Activated CD8-positive, alpha-beta T cell treated with anti-CD3 and anti-CD28 coated beads for 36 hours (primary cell): ENCODE data around the gene NAGLU. TPM values are rescaled to one million over a fixed set of nuclear protein-coding genes. Genes with fewer than 3 reads are reported as not detected.

Experiments used
- ATAC-seq: fragments of 200-7000 bp; cut with Tn5 transposase; one replicate; pipeline ENCODE4 v1.10.0; 2021; ENCODE audit warnings: mild to moderate bottlenecking, moderate library complexity
- CTCF ChIA-PET: fragments of 350-600 bp; sonication (Branson Sonifier 250); formaldehyde crosslinking; loops from one replicate; lab custom pipeline; 2021; ENCODE audit warnings: antibody characterized with exemption; lab: Charles Lee
- POLR2A ChIA-PET: fragments of 350-600 bp; sonication (Branson Sonifier 250); formaldehyde crosslinking; loops from one replicate; lab custom pipeline; 2021; ENCODE audit warnings: antibody characterized with exemption; lab: Charles Lee
- DNase-seq: peaks from one replicate; pipeline ENCODE4 v3.0.0-alpha.2; 2020
- H3K27ac Mint-ChIP-seq: one replicate; pipeline ENCODE4 v1.8.0; 2021; ENCODE audit warnings: mild to moderate bottlenecking, mixed read lengths
- H3K27me3 Mint-ChIP-seq: one replicate; pipeline ENCODE4 v1.8.0; 2021; ENCODE audit warnings: mixed read lengths
- H3K36me3 Mint-ChIP-seq: one replicate; pipeline ENCODE4 v1.8.0; 2021; ENCODE audit warnings: low read depth, mixed read lengths
- H3K4me1 Mint-ChIP-seq: one replicate; pipeline ENCODE4 v1.8.0; 2021; ENCODE audit warnings: low read depth, mixed read lengths
- H3K4me3 Mint-ChIP-seq: one replicate; pipeline ENCODE4 v1.8.0; 2021; ENCODE audit warnings: mild to moderate bottlenecking, moderate library complexity, mixed read lengths
- H3K9me3 Mint-ChIP-seq: one replicate; pipeline ENCODE4 v1.8.0; 2021; ENCODE audit warnings: mixed read lengths
- CTCF ChIP-seq: fragments of 200-600 bp; IDR thresholded peaks from one replicate; pipeline ENCODE4 v1.8.0; 2022; ENCODE audit warnings: antibody characterized with exemption, mild to moderate bottlenecking
- intact Hi-C: fragments of 100-400 bp; cut with micrococcal nuclease; formaldehyde crosslinking; loops from one replicate; pipeline ENCODE4 v1.10.0; 2022
- total RNA-seq, 2 experiments: library from RNA; stranded (reverse); gene quantifications; one replicate each; pipeline ENCODE4 v1.2.3, GENCODE V29; 2021

Gene NAGLU
- total RNA-seq, 2 experiments from 2014 or later = 10.8 to 11.4 TPM

GRCh38 chr17:42509409-42509808 is 26.6 kb upstream of the NAGLU start:
- H3K36me3 Mint-ChIP-seq = no peaks in the 10 kb centered on the region
- no peak for DNase-seq
- H3K27me3 Mint-ChIP-seq = no peaks in the 10 kb centered on the region
- intact Hi-C loops = no loop called here
- TF ChIP-seq CTCF = no peak
- H3K4me3 Mint-ChIP-seq = no peak overlapping the region
- no peak overlapping the region for H3K27ac Mint-ChIP-seq
- ATAC-seq = no peak
- CTCF ChIA-PET = interaction anchor here (0.5 kb wide), 1 partner anchor 70 kb away, joined by 3 read pairs; no protein-coding TSS in a partner anchor
- no peaks in the 10 kb centered on the region for H3K9me3 Mint-ChIP-seq
- POLR2A ChIA-PET = no interaction called here
- H3K4me1 Mint-ChIP-seq = no peaks in the 10 kb centered on the region

GRCh38 chr17:42509841-42510240 is 26.2 kb upstream of the NAGLU start:
- H3K27ac Mint-ChIP-seq = no peak overlapping the region
- H3K36me3 Mint-ChIP-seq = no peaks in the 10 kb centered on the region
- H3K9me3 Mint-ChIP-seq = no peaks in the 10 kb centered on the region
- no peaks in the 10 kb centered on the region for H3K27me3 Mint-ChIP-seq
- no peaks in the 10 kb centered on the region for H3K4me1 Mint-ChIP-seq
- ChIA-PET POLR2A (no interaction called here), CTCF (interaction anchor here (1.1 kb wide), 1 partner anchor 68 kb away, joined by 3 read pairs; the partner anchor contains the start of gene PSMC3IP)
- H3K4me3 Mint-ChIP-seq = no peak overlapping the region
- intact Hi-C loops = no loop called here
- TF ChIP-seq CTCF = no peak
- ATAC-seq (no peak), DNase-seq (no peak)

- intact Hi-C loops = no loop called here
- Mint-ChIP-seq H3K9me3 (no peaks in the 10 kb centered on the region), H3K27ac (no peak overlapping the region), H3K27me3 (no peaks in the 10 kb centered on the region), H3K4me3 (no peak overlapping the region), H3K36me3 (no peaks in the 10 kb centered on the region), H3K4me1 (no peaks in the 10 kb centered on the region)
- no peak for ATAC-seq
- no peak for TF ChIP-seq CTCF
- POLR2A ChIA-PET = interaction anchor here (0.5 kb wide), 1 partner anchor 71 kb away, joined by 4 read pairs; no protein-coding TSS in a partner anchor
- no peak for DNase-seq
- CTCF ChIA-PET = interaction anchor here (0.6 to 2.4 kb wide), 4 partner anchors 15 to 109 kb away, joined by 3 to 9 read pairs (median 3); no protein-coding TSS in a partner anchor
These were observed 23.8 kb upstream of the NAGLU start for GRCh38 chr17:42512246-42512645.

- intact Hi-C loops = no loop called here
- POLR2A ChIA-PET = no interaction called here
- no peaks in the 10 kb centered on the region for H3K36me3 Mint-ChIP-seq
- no peak overlapping the region for H3K27ac Mint-ChIP-seq
- CTCF ChIA-PET = interaction anchor here (0.6 to 2.4 kb wide), 4 partner anchors 14 to 110 kb away, joined by 3 to 9 read pairs (median 3); no protein-coding TSS in a partner anchor
- DNase-seq (no peak), ATAC-seq (no peak)
- no peaks in the 10 kb centered on the region for H3K9me3 Mint-ChIP-seq
- no peak overlapping the region for H3K4me3 Mint-ChIP-seq
- H3K27me3 Mint-ChIP-seq = no peaks in the 10 kb centered on the region
- no peak for TF ChIP-seq CTCF
- no peaks in the 10 kb centered on the region for H3K4me1 Mint-ChIP-seq
These were observed 23.2 kb upstream of the NAGLU start for GRCh38 chr17:42512733-42513251.

- POLR2A ChIA-PET = no interaction called here
- no peak for DNase-seq
- H3K4me1 Mint-ChIP-seq = no peaks in the 10 kb centered on the region
- no peak for TF ChIP-seq CTCF
- no peaks in the 10 kb centered on the region for H3K27me3 Mint-ChIP-seq
- CTCF ChIA-PET = interaction anchor here (1.4 to 2.4 kb wide), 5 partner anchors 14 to 74 kb away, joined by 3 to 9 read pairs (median 7); no protein-coding TSS in a partner anchor
- intact Hi-C loops = no loop called here
- ATAC-seq = no peak
- H3K27ac Mint-ChIP-seq = no peak overlapping the region
- H3K36me3 Mint-ChIP-seq = no peaks in the 10 kb centered on the region
- H3K4me3 Mint-ChIP-seq = no peak overlapping the region
- H3K9me3 Mint-ChIP-seq = no peaks in the 10 kb centered on the region
These were observed 22.4 kb upstream of the NAGLU start for GRCh38 chr17:42513686-42514085.
